HG03521 (cell line): Measurements from ENCODE around the gene NTPCR.

ENCODE experiments used
- ATAC-seq: cut with Tn5 transposase; IDR thresholded peaks from one replicate; pipeline ENCODE4 v1.9.1; 2021; ENCODE audit warnings: mild to moderate bottlenecking, moderate library complexity; ENCODE audit not compliant: unreplicated experiment

The NTPCR gene

DNA sequence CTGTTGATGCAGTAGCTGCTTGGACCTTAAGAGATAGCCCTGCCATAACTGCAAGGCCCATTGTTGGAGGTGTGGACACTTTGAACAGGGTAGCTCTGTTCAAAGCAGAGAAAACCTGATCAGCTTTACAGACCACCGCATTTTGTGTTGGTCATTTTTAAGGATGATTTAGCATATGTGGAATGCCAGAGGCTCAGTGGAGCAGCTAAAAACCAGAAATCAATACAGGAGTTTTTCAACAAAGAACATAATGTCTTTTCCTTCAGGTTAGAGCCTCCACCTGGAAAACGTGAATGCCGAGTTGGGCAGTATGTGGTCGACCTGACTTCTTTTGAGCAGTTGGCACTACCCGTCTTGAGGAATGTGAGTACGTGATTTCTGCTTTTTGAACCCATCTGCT lies 5.7 kb downstream of the NTPCR start:
- no peak for ATAC-seq

DNA sequence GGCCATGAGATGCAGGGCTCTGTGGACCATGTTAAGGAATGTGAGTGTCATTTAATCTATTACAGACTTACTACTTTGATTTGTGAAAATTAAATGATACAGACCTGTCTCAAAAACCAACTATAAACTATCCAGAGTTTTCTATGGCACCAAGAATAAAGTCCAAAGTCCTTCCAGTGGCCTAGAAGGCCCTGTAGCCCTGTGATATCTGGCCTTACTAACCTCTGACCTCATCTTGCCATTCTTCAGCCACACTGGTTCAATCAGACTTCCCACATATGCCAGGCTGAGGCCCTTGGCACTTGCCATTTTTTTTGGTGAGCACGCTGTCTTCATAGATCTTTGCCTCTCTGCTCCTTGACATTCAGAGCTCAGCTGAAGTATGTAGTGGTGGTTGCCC lies 7.7 kb downstream of the NTPCR start:
- no peak for ATAC-seq

DNA sequence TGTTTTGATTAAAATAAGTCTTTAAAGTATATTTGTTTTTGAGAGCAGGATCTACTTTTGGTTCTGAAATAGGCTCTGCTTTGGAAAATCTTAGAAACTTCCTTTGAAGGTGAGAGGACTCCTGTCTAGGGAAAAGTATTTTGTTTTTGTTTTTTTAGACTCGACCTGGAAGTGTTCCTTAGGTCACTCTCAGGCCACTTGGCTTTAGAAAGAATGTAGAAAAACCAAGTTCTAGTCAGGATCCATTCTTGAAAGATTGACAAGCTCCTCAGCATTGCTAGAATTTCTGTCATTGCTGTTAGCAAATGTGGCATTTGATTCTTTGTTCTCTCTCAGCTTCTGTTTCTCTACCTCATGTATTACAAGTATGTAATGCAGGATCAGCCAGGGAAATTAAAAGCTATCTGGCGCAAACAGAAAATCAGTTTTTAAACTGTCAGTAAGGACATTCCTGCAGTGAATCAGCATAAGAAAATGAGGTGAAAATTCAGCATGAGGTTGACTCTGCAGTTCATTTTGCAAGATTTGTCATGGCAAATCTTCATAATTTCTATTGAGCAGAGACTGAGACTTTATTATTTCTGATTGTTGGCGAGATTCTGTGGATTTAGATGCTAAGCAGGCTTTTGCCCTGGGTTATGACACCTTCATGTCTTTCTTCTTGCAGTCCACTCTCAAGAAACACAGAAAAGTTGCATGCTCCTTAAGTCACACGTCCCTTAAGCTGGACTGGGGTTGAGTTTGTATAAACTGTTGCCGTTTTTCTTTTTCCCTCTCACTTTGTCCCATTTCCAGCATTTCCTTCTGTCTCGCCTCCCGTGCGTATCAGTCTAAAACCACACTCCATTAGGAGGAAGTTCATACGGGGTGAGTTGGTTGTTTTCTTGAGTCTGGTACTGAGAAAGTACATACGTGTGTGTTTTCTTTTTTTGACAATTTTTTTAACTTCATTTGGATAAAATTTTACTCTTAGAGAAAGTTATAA lies 12.6 kb downstream of the NTPCR start:
- no peak for ATAC-seq

DNA sequence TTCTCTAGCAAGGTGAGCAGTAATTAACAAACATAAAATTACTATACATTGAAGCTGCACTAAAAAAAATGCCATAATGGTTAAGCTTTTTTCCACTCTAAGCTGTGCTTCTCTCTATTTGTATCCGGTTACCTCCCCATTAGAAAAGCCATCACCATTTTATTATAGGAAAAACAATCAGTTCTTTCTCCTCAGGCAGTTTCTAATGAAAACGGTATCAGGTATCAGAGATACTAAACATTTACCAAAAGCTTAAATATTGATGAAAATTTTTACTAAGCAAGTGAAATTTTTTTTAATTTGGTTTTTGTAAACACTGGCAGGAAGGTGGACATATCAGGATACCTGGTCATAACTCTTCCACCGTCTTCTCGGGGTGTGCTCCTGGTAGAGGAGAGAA lies 14.2 kb downstream of the NTPCR start:
- no peak for ATAC-seq

DNA sequence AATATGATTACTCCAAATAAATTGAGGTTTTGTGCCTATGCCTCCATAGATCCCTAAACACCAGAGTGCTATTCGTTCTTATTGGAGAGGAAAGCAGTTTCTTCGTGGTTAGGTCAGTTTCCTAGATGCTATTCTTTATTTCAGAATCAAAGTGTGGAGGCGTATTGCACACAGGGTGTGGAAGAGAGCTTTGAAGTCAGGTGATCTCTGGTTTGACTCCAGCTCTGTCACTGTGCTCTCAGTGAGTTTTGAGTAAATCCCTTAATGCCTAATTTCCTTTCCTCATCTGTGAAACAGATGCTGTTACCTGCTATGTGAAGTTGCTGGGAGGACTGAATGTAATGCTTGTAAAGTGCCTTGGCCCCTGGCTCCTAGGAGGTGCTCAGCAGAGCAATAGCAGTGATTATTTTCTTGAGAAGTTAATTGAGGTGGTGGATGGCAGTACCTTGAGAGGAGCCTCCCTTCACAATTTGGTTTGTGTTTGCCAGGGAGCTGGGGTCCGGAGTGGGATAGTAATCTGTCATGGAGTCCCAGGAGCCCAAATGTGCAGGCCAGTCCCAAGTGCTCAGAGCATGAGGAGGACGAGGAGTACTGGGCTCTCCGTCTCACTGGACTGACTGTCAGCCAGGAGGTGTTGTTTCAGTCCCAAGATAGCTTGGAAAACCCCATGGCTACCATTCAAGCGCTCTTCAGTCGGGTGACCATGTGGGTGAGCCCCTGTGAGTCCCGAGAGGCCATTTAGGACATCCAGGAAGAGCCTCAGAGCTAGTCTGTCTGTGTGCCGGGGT lies 14.9 kb downstream of the NTPCR start:
- ATAC-seq, result no peak

DNA sequence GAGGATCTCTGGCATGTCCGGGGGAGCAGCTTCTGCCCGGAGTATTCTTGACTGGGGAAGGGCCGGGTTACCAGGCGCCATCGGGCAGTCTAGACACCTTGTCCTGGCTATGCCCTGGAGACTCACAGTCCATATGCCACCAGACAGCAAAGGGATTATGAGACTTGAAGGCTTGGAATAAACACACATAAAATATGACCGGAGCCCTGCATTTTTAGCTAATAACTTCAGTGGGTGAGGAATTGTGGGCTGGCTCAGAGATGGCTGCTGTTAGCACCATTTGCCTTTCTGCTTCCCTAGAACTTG lies 15.5 kb downstream of the NTPCR start:
- no peak for ATAC-seq

DNA sequence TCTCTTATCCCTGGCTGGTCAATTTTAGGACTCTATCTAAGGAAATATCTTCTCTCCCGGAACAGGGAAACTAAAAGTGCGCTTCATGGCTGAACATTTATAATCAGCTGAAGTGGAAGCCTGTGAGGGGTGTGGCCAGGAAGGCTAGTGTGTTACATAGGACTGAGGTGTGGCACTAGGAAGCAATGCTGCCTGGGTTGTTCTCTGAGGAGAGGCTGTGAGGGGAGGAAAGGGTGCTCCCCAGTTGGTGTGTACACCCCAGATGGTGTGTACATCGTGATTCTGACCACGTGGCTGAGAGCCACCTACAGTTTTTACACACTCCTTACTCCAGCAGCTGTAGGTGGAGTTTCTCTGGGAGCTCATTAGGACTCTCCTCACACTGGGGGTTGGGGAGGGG lies 16.3 kb downstream of the NTPCR start:
- no peak for ATAC-seq

DNA sequence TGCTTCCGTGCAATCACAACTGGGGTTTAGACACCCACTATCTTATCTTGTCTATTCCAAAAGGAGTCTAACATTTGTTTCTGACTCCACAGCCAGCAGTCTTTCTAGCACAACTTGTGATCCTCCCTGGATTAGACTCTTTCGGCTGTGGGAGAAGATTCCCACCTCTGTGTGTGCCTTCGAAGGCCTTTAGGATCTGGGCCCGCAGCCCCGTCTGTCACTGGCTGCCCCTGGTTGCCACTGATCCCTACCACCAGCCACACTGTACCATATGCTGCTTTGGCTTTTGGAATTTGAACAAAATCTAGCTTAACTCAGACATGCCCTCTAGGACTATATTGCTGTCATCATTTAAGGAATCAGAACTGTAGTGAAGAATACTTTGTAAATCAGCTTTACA lies 18.0 kb downstream of the NTPCR start:
- ATAC-seq, result no peak

DNA sequence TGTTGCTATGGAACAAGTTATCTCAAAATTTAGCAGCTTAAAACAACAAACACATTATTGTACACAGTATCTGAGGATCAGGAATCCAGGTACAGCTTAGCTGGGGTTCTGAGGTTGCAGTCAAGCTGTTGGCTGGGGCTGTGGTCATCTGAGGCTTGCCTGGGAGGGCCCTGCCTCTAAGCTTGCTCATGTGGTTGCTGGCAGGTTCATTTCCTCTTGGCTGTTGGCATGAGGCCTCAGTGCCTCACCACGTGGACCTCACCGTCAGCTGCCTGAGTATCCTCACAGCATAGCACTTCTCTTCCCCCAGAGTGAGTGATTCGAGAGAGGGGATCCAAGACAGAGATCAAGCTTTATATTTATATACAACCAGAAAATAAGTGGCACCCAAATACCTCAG lies 18.6 kb downstream of the NTPCR start:
- no peak for ATAC-seq

DNA sequence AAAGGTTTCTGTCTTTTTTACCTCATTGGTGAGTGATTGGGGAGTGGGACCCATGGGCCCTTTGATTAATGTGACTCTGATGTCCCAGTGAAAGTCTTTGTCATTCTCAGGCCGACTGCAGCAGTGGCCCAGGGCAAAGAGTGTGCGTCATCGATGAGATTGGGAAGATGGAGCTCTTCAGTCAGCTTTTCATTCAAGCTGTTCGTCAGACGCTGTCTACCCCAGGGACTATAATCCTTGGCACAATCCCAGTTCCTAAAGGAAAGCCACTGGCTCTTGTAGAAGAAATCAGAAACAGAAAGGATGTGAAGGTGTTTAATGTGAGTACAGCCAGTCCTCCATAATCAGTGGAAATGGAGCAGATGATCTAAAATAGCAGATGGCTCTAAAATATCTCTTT lies 19.4 kb downstream of the NTPCR start:
- no peak for ATAC-seq

DNA sequence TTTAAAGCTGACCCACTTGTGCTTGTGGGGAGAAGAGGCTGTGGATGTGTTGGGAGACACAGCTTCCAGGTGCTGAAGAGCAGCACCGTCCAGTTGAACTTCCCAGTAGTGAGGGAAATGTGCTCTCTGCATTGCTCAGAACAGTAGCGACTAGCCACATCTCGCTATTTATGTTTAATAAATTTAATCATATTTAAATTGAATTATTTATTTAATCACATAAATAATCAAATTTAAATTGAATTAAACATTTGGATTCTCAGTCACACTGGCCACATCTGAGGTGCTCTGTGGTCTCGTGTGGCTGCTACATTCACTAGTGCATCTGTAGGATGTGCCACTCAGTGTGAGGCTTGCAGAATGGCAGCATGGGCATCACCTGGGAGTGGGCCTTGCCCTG lies 20.1 kb downstream of the NTPCR start:
- ATAC-seq, result no peak

DNA sequence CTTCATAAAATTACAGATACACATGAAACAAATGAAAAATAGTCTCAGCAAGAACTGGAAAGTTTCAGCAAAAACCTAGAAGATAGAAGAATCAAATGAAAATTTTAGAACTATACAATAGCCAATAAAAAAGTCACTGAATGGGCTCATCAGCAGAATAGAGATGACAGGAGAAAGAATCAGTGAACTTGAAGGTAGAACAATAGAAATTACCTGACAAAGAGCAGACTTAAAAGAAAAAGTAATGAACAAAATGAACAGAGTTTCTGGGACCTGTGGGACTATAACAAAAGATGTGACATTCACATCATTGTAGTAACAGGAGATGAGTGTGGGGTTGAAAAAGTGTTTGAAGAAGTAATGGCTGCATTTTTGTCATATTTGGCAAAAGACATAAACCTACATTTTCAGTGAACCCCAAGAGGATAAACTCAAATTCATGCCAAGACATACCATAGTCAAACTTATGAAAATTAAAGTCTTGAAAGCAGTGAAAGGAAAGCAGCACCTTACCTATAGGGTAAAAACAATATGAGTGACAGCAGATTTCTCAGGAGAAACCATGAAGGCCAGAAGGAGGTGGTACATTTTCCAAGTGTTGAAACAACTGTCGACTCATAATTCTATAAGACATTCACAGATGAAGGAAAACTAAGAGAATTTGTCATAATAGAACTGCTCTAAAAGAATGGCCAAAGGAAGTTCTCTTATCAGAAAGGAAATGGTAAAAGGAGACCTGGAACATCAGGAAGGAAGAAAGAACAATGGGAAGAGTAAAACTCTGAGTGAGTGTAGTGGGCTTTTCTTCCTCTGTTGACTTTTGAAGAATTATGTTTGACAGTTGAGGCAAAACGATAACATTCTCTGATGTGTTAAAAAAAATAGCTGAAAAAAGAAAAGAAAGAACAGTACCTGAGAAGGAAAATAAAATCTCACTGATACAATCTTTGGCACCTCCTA lies 23.5 kb downstream of the NTPCR start:
- ATAC-seq, result no peak

DNA sequence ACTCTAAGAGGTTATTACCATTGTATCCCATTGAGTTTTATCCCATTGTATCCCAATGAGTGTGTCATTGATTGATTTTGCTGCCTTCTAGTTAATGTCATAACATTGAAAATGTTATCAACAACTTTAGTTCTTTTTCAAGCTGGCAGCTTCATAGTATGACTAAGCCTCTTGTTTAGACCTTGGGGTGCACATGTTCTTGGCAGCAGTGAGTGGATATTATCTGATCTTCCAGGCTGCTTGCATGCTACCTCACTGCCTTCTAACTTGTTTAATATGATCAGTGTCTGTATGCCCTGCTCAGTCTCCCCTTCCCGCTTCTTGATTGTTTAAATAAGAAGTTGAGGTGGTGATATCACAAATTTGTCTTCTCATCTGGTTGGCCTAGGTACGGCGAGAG lies 24.6 kb downstream of the NTPCR start:
- ATAC-seq, result no peak

DNA sequence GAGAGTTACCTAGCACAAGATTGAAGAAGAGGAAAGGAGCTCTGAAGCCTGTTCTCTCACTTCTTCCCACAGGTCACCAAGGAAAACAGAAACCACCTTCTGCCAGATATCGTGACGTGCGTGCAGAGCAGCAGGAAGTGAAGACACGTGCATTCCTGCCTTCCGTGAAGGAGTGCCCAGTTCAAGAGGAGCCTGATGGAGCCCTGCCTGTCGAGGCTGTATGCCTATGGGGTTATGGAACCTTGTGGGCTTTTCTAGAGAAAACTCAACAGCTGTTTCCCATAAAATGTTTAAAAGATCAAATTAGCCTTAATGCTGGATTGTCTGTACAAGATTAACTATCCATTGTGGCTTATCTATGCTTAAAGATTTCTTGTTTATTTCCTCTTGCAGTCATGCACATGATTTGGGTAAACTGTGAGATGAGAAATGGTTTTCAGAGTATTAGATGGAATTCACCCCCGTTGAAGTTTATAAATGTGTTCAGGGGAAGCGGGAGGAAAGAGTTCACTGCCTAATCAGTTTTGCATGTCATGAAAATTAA lies 27.8 kb downstream of the NTPCR start:
- no peak for ATAC-seq

DNA sequence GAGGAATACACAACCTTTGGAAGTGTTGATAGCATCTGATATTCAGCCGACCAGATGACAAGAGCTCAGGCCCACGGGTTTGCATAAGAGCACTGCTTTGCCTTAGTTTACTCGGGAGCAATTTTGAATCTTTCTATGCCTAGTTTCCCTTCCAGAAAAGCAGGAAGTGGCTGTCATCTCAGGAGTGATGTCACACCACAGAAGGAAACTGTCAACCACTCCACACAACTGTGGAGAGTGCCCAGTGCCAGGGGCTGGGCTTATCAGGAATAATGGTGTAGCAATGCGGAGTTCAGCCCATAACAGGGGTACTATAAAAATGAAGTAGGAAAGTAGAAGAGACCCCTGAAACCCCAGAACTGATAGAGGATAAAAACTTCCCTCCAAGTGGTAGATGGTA lies 28.4 kb downstream of the NTPCR start:
- ATAC-seq, result no peak

DNA sequence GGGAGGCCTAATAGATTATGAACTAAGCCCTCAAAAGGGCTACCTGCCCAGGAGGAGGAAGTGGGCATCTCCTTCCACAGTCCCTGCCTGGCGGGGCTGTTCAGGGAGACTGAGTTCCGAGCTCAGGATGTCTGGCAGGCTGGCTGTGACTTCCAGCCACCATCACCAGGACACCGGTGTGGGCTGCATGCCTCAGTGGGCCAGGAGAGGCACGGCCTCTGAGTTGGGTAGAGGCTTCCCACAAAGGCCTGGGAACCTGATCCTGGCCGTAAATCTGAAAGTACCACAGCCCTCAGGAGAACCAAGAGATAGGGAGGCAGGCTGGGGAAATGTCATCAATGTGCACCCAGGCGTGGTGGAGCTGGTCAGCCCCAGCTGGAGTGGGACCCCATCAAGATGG lies 29.1 kb downstream of the NTPCR start:
- no peak for ATAC-seq

DNA sequence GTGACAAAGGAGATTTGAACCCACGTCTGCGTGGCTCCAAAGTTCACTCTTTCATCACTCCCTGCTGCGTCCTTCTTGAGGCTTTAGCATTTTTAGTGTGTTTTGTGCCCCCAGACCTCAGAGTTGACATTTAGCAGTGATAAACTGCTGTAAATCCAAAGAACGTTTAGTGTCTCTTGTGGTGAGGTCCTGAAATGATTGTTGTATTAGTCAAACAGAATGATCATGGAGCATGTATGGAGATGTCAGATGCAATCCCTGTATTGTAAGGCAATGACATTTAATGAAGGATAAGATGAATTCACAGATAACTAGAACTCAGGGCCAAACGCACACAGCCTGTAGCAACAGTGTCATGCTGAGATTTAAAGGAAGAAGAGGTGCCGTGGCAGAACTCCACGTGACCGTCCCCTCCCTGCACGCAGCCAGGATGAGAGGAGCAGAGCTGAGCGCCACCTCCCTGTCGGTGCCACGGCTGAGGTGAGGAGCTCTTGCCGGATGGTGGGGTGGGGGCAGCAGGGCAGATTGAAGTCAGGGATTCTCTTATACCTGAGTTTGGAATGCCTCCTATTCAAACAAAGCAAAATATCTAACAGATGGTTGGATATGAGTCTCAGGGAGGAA lies 30.1 kb downstream of the NTPCR start:
- ATAC-seq, result no peak

DNA sequence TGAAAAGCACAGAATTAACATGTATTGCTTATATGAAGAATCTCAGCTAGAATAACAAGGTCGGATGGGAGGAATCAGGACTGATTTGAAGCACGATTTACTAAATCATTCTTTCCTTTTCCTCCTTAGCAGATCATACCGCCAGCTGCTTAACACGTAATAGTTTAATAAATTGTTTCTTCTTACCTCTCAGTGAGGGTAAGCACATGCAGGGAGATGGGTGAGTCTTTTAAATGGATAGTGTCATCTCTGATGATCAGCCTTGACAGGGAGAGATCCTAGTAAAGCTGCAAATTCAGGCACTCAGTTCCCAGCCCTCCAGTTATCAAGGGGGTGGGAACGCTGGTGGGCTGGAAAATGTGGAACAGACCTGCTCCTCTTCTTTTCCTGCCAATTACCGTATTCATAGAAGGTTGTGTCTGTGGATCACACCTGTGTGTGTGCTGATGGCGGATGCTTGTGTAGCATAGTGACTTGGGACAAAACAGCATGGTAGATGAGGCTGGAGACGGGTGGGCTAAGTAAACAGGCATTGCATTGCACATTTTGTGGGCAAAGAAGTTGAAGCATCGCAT lies 30.7 kb downstream of the NTPCR start:
- no peak for ATAC-seq

DNA sequence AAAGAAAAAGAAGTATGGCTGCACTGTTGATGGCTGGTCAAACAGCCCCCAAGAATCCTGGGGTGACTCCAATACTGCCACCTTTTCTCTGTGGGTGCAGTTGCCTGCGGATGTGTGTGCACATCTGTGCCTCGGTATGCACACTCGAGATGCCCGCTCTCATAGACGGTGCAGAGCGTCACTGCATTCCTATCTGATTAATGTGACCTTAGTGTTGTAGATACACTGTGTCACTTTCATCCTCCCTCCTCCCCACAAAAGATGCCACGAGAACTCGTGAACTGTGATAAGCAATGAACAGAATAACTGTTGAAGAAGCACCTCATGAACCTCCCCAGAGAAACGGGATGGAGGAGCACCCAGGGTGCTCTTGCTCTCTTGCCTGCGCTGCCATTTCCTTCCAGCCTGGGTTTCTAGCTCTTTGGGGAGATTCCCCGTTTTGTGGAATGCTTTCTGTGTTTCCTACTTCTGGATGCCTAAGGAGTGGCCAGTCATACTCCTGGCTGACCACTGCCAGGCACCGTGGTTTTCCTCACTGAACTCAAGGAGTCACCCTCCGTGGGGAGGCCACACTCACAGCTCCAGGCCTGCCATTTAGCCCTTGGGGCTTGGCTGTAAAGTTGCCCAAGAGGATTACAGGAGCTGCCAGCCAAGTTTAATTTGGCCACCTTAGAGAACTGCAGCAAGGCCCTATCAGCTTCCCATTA lies 32.0 kb downstream of the NTPCR start:
- no peak for ATAC-seq
